ENCODE measurements around the gene USB1.

GRCh38 chr16:58045096-58045495 is 43.9 kb downstream of the USB1 start:
- no peak for TF ChIP-seq POLR2AphosphoS2 (conservative IDR thresholded peaks at IDR 0.05; ENCODE audit: low read length)
- no peak for TF ChIP-seq JUN (IDR thresholded peaks at IDR 0.05)
